Testis (tissue), 2 donors: Measurements from ENCODE around the gene SLC16A12.

Experiments used
- CTCF ChIP-seq, 3 experiments: fragments of 450-650 bp in 2 of 3; fragments of 200-600 bp in 1 of 3; sonication (generic) in 1 of 3; IDR thresholded peaks; one replicate each; pipeline ENCODE4 v1.5.1; 2016 to 2019; ENCODE audit warnings: antibody characterized with exemption in 3 of 3, mild to moderate bottlenecking in 2 of 3, moderate library complexity in 1 of 3
- POLR2A ChIP-seq: fragments of 450-650 bp; IDR thresholded peaks from one replicate; pipeline ENCODE4 v1.6.1; 2017; ENCODE audit warnings: antibody characterized with exemption, mild to moderate bottlenecking, moderate library complexity

- TF ChIP-seq CTCF (IDR thresholded peaks at IDR 0.05) (no peak), POLR2A (no peak)
These were observed 29.6 kb downstream of the SLC16A12 start for GRCh38 chr10:89505640-89506275.
